NK-92 treated with Interleukin-12 subunit alpha and Interleukin-12 subunit beta, amount 100 ng/mL, for 24 hours (cell line): ENCODE measurements around the gene EN2.

Experiments
- DNase-seq: peaks from one replicate; lab custom pipeline; 2025; lab: John Stamatoyannopoulos, UW

The EN2 gene

DNA sequence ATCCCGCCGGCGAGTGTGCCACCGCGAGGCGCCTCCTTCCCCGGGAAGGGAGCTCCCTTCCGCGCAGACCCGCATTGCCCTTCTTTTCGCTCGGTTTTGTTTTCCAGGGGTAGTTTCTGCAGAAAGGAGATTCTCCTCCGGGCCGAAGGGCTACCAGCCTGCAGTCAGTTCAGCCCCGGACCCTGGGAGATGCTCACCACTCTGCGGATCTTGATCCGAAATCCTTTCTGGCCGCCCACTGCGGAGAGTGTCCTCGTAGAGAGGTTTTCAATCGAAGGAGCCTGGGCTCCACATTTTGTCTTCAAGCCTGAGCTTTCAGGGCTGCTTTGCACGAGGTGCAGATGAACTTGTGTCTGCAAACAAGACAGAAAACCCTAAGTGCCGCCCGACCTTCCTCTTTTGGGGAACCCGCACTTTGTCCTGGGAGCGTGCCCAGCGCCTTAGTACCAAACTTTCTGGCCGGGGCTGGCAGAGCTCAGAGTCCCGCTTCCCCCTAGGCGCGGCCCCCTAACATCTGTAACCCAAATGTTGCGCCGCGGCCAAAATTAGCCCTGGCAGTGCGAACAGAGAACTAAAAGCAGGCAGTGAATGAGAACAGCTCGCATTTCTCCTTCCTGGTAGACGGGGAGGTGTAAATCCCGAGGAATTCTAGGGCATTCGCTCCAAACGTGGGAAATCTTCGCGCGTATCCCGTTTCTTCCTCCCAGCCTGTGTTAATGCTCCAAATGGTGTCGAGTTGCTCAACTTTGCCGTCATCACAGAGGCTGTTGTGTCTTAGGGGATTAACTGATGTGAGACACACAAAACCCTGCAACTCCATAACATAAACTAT lies 6.7 kb upstream of the EN2 start:
- no peak for DNase-seq

DNA sequence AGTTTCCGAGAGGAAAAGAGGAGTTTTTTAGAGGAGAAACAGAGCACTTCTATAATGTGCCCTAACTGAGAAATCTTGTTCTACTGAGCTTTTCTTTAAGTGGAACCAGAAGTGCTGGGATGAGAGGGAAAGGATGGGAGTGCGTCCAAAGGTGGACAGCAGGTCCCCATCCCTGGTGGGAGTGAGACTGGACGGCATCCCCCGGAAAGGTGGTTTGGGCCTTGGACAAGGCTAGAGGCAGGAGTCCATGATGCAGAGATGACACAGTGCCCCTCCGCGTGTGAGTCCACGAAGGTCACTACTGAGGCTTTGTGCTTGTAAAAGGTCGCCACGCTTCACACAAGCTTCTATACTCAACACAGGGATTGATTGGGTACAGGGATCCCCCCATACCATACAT lies 6.1 kb upstream of the EN2 start:
- no peak for DNase-seq

DNA sequence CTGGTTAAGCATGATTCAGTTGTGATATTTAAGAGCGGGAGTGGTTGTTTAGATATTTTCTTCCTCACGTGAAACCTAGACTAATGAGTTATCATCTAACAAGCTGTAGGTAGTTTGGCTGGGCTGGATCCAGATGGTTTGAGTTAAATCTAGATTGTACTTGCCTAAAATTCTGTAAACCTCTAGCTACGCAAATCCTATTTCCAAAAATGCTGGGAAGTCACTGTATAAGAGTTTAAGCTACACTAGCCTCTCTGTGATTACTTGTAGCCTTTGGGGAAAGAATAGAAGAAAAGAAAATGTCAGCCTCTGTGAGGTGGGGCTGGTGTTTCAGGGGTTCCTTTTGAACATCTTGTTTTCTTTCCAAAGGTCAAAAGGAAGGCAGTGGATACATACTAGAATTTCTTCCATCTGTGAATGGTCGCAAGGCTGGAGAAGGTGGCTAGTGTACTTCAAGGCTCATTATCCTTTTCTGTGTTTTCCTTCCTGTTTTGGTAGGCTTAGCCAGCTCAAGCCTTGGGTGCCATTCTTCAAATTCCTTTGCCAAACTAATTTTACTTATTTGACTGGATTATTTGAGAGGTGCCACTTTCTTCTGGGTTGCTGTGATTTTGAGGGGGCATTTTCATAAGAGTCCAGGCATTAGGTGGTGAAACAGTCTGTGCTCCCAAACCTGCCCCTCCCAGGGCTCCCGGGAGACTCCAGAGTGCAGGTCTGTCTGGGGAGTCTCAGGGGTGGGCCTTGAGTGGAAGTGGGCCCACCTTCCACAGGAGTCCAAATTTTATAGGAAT lies 5.2 kb upstream of the EN2 start:
- no peak for DNase-seq

DNA sequence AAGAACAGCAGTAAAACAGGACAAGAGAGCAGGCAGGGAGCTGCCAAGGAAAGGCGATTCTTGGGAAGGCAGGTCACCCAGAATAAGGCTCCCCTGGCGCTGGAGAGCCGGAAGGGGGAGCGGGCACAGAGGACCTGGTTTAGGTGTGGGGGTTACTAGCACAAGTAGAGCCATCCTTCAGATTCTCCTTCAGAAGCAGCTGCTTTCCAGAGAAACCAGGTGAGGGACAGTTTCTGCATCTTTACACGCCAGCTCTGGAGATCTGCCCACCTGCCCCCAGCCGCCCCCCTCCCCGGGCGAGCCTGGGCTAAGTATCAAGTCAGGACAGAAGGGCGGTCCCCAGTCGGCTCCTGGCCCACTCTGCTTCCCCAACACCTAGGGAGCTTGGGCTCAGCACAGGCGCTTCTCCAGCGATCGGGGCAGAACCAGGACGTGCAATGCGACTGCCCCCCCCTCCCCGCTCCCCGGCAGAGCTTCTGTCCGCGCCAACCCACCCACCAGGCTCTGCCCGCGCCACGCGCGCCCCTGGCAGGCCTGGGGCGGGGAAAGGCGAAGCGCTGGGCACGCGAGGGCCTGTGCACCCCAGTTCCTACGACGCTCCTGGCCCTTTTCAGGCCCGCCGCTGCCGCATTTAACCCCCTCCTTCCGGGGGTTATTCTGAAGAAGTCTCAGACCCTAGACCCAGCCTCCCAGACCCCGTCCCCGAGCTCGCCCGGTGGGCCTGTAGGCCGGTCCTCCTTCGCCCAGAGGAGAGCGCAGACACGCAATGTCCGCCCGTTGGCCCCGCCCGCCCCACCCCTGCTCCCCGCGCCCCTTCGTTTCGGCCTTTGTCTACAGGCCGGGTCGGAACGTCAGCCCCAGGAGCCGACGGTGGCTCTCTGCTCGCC lies 4.4 kb upstream of the EN2 start:
- DNase-seq, result no peak

DNA sequence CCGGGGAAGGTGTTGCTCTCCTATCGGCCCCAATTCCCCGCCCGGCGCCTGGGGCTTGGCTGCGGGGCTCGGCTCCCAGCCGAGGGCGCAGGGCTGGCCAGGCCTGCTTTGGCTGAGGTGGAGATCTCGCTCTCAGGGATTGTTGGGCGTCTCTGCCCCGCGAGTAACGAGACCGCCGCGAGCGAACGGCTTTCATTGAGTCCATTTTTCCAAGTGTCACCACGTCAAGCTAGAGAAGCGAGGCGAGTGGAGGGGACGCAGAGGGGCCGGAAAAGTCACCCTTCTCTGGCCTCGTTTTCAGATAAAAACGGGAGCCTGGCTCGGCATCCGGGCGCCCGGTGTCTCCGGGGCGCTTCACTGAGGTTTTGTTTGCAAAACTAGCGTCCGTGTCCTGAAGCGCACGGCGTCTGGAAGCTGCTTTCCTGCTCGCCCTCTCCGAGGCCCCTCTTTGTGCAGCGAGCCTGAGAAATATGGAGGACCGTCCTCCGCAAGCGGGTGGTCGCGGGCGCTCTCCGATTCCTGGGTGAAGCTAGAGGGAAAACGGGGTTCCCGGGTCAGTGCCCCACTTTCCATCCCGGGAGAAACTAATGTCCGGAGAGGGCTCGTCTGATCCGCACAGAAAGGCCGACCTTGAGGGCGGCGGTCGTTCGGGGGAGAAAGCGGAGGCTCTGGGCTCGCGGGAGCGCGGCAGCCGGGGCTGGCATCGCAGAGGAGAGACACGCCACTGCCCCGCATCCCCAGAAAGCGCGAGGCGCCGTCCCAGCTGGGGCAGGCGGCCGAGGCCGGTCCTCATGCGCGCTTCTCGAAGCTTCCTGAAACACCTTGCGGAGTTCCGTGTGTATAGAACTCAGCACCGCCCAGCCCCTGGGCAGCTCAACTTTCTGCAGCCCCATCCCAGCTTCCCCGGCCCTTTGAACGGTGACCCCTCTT lies 3.5 kb upstream of the EN2 start:
- no peak for DNase-seq

DNA sequence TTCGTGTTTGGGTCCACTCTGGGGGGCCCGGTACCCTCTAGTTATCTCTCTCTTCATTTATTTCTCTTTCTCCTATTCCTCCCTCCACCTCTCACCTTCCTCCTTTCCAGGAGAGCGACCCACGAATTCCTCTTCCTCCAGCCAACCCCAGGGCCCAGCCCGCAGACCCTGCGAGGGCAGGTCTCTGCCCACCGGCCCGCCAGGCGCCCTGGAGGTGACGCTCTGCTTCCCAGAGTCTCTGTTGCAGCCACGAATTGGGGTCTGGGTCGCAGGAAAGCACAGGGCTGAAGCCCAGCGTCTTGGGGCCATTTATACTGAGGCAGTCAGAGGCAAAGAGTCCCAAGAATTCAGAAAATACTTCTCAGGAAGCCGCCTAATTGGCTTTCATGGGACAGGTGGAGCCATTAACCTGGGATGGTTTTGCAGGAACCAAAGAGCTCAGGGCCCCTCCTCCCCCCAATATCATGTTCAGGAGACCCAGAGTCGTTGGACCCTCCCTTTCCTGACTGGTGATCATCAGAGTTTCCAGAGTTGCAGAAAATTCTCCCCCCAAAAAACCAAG lies 2.7 kb upstream of the EN2 start:
- DNase-seq, result no peak

DNA sequence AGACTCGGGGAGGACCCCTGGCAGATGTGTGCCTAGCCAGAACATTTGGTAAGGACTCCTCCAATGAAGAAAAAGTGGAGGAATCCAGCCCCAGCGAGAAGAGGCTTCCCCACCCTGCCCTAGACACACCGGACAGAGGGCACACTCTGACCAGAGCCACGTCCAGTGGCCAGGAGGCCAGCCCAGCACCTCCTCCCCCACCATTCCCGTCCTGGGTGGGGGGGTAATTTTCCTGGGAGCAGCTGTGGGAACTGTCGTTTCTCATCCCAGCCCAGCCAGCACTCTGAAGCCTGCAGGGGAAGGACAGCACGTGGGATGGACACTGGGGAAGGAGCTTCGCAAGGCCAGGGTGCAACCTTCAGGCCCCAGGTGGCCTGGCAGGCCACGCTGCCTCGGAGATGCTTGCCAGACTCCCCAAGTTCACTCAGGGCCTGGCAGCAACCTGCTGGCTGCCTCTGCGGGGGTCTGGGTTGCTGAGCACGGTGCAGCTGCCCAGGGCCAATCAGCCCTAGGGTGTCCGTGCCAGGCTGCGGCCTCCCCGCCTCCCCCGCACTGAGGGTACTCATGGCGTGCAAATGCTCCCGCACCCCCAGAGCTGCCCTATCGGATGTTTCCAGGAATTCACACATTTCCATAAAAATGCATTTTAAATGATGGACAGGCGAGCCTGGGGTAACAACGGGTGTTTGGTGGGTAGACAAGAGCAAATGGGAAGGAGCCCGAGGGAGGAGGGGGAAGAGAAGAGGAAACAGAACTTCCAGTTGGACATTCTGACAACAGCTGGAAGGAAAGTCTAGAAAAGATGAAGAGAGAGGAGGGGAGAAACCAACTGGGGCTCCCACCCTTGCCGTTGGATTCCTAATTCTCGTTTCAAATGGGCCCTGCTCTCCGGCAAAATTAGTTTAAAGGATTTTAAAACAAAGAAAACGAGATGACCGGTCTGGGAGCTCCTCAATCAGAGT lies 1.9 kb upstream of the EN2 start:
- no peak for DNase-seq

DNA sequence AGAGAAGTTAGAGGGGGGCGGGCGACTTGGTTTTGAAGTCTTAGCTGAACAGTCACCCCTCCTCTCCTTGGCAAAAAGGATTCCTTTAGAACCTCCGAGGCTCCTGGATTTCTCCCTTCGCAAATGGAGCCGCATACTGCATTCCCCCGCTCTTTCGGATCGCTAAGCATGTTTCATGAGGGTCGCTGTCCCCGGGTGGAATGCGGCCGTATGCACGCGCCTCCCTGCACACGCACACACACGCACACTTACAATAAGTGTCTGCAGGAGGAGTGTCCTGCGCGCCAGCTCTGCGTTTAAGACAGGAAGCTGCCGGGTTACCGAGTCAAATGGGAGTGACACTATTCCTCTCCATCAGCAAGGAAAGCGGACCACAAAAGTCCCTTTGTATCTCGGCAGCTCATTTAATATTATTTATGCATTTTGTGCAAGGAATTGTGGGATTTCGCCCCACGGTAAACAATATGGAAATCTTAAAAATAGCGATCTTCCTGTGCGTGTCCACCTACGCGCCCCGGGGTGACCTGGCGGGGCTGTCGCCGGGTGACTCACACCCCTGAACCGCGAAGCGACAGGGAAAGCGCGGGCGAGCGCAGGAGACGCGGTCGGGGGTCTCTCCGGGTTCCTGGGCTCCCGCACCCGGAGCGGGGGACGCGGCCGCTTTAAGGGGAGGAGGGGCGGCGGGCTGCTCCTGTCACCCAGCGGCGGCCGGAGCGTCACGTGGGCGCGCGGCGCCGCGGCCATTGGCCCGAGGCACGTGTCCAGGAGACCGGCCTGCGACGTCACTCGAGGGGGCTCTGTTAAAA lies 988 bp upstream of the EN2 start:
- no peak for DNase-seq

DNA sequence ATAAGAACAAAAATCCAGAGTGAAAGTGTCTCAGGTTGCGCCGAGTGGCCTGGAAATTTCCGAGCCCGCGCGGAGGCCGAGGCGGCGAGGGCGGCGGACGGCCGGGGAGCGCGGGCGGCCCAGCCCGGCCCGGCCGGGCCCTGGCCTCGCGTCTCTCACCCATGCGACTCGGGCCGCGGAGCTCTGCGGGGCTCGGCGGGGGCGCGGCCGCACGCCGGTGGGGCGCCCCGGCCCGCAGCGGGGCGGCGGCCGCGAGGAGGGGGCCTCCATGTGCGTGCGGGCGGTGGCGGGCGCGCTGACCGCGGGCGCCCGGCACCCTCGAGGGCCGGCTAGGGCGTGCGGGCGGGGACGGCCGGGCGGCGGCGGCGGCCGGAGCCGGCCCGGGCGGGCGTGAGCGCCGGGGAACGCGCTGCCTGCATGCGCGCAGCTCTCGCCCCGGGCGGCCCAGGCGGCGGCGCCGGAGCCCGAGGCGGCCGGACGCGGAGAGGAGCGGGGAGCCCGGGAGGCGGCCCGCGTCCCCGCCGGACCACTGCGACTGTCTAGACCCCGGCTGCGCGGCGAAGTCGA lies 302 bp upstream of the EN2 start:
- no peak for DNase-seq

DNA sequence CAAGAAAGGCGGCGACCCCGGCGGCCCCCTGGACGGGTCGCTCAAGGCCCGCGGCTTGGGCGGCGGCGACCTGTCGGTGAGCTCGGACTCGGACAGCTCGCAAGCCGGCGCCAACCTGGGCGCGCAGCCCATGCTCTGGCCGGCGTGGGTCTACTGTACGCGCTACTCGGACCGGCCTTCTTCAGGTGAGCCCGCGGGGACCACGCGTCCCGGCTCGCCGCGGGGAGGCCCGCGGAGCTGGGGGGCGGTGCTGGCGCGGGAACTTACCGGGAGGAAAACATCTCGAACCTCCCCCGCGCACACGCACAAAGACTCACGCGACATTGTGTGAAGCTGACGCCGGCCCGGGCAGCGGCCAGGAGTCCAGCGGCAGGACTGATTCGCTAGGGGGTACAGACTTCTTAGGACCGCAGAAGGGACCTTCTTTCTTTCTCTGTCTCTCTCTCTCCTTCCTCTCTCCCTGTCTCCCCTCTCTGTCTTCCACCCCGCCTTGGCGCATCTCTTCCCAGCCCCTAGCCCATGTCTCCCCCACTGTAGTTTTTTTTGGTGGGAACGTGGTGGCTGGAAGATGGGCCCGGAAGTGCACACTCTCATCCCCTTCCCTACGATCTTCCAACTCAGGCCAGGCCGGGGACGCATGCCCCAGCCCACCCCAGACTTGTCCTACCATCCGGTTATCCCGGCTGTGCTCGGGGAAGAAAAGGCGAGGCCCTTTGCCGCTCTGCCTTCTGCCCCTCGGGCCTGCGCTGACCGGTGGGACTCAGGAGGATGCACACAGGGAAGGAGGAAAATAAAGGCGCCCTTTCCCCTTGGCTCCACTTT lies 1.2 kb downstream of the EN2 start:
- no peak for DNase-seq

DNA sequence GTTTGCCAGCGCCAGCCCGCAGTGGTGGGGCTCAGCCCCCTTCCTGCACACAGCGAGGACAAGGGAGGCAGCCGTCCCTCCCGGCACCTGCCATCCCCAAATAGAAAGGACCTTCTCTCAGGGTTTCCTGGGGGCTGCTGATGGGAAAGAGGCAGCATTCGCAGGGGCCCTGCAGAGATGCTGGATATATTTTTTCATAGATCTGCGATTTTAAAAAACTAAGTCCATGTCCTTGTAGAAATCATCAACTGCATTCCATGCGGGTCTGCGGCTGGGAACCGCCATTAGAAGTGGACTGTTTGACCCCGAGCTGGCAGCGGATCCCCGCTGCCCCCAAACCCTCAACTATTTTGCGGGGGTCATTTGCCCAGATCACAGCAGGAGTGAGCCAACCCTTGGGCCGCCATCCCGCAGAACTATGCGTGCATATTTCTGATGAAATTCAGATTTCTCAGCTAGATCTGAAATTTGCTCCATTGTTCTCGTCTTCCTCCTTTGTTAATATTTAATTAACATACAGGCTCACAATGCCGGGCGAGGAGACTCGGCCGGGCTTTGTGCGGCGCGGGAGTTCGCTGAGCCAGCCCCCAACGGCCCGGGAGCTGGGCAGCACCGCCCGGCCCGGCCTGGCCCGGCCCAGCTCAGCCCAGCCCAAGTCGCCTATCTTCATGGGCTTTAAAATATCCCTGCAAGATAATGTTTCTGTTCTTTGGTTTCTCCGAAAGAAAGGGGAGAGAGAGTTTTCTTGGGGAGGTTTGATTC lies 2.0 kb downstream of the EN2 start:
- no peak for DNase-seq

DNA sequence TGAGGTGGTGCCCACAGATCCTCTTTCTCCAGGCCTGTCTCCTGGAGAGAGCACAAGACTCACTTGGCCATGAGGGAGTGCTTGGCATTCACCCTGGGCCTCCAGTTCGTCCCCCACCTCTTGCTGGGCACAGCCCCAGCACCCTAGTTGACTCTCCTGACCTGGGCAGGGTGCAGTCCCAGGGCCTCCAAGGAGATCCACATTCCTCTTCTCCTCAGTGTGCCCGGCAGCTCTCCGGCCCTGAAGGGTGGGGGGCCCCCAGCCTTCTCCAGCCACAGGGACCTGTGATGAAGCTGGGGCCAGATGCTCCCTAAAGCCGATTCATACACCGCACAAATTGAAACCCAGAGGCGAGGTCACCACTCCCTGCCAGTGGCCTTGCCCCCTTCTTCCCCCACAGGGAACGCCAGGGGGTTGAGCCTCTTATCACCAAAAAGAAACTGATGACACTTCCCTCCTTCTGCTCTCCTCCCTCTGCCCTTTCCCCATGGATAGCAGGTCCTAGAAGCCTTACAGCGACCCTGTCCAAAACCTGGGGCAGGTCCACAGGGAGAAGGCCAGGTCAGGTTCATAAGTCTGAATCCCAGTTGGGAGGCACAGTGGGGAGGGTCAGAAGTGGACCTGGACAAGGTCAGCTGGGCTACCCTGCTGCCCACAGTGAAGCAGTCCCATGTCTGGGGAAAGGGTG lies 3.1 kb downstream of the EN2 start:
- DNase-seq, result no peak

DNA sequence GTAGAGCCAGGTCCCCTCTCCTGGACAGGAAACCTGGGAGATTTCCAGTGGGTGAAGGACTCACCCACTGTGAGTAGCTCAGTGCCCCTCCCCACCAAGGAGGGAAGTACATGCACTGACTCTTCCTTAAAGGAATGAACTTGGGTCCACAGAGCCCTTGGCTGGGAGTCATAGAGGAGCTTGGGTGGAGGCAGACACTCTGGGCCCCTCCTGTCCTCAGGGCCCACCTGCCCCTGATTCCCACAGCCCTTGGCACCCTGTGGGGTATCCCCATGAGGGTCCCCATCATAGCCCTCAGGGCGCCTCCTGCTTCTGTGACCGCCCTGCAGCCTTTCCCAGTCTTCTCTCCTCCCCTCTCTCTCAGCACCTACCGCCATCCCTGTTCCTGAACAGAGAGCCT lies 3.7 kb downstream of the EN2 start:
- DNase-seq, result no peak

DNA sequence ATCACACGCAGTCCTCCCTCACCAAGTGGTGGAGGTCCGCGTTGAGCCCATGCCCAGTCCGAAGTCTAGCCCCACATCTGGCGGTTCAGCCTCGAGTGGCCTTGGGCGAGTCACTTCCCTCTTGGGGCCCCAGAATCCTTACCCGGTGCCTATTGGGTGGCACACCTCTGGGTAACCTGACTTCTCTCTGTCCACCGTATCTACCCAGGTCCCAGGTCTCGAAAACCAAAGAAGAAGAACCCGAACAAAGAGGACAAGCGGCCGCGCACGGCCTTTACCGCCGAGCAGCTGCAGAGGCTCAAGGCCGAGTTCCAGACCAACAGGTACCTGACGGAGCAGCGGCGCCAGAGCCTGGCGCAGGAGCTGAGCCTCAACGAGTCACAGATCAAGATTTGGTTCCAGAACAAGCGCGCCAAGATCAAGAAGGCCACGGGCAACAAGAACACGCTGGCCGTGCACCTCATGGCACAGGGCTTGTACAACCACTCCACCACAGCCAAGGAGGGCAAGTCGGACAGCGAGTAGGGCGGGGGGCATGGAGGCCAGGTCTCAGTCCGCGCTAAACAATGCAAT lies 4.3 kb downstream of the EN2 start:
- DNase-seq, result no peak

DNA sequence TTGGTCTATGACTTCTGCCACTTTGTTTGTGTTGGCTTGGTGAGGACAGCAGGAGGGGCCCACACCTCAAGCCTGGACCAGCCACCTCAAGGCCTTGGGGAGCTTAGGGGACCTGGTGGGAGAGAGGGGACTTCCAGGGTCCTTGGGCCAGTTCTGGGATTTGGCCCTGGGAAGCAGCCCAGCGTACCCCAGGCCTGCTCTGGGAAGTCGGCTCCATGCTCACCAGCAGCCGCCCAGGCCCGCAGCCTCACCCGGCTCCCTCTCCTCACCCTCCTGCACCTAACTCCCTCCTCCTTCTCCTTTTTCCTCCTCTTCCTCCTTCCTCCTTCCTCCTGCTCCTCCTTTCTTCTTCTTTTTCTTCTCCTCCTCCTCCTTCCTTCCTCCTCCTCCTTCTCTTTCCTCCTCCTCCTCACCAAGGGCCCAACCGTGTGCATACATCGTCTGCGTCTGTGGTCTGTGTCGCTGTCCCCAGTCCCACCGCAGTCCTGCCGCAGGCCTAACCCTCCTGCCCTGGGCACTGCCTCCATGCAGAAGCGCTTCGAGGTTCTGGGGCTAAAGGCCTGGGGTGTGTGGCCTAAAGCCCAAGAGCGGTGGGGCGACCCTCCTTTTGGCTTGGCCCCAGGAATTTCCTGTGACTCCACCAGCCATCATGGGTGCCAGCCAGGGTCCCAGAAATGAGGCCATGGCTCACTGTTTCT lies 5.3 kb downstream of the EN2 start:
- no peak for DNase-seq
